Esophagus squamous epithelium (tissue), 5 donors: ENCODE measurements around the gene ANKS1B. TPM values are rescaled to one million over a fixed set of nuclear protein-coding genes. Genes with fewer than 3 reads are reported as not detected.
"Not testable (repeated sequence)": the region's sequence is repeated elsewhere in the genome, so short reads cannot be mapped to it uniquely, and the experiment has no call there.

Experiments used
- DNase-seq: peaks from one replicate; lab custom pipeline; 2025; lab: John Stamatoyannopoulos, UW
- H3K27ac ChIP-seq, 4 donors: fragments of 200-600 bp; sonication (generic); one replicate each; pipeline ENCODE4 v1.5.1; 2016 to 2019; ENCODE audit warnings: mild to moderate bottlenecking in 1 of 4
- H3K27me3 ChIP-seq, 4 donors: fragments of 200-600 bp; sonication (generic); 1 replicate in 3 of 4; 2 replicates in 1 of 4; pipeline versions ENCODE4 v1.5.1 to v1.6.0; 2017 to 2021; ENCODE audit warnings: antibody characterized with exemption in 1 of 4
- H3K36me3 ChIP-seq, 3 donors: fragments of 200-600 bp; sonication (generic); one replicate each; pipeline ENCODE4 v1.5.1; 2016 to 2019
- H3K4me1 ChIP-seq, 3 donors: fragments of 200-600 bp; sonication (generic); one replicate each; pipeline ENCODE4 v1.5.1; 2017 to 2019
- H3K4me3 ChIP-seq, 4 donors: fragments of 200-600 bp; sonication (generic); 1 replicate in 3 of 4; 2 replicates in 1 of 4; pipeline ENCODE4 v1.5.1; 2016 to 2019; ENCODE audit warnings: mild to moderate bottlenecking in 2 of 4, moderate library complexity in 1 of 4
- H3K9me3 ChIP-seq, 3 donors: fragments of 200-600 bp; sonication (generic); one replicate each; pipeline ENCODE4 v1.5.1; 2016 to 2019
- POLR2A ChIP-seq, 4 donors: fragments of 450-650 bp; IDR thresholded peaks; one replicate each; pipeline ENCODE4 v1.6.1; 2017; ENCODE audit warnings: antibody characterized with exemption in 4 of 4, mild to moderate bottlenecking in 4 of 4, moderate library complexity in 3 of 4
- WGBS, 2 donors: methylation state at CpG; one replicate each; pipeline ENCODE4 v1.1.5; 2018; 5-methylcytosine and 5-hydroxymethylcytosine counted together
- intact Hi-C: fragments of 100-400 bp; cut with DNase I; formaldehyde crosslinking; loops from one replicate; pipeline ENCODE4 v1.15.0; 2022
- total RNA-seq, 4 donors: library from RNA; depleted of rRNA; stranded (reverse); fragments of >200 nt; gene quantifications; one replicate each; pipeline ENCODE4 v1.1.0, GENCODE V29; 2016
- TF ChIP-seq, protein P1 (sequence below), 6 experiments: fragments of 450-650 bp in 4 of 6; fragments of 200-600 bp in 2 of 6; sonication (generic) in 2 of 6; IDR thresholded peaks; one replicate each; pipeline ENCODE4 v1.5.1; 2016 to 2019; ENCODE audit warnings: antibody characterized with exemption in 6 of 6, mild to moderate bottlenecking in 4 of 6, moderate library complexity in 4 of 6
- donor health status: DM: yes; HTN: yes; CAD: no.

The ANKS1B gene
- total RNA-seq, 4 donors from 2014 or later = 1.6 to 15.8 (median 8.1) TPM

DNA sequence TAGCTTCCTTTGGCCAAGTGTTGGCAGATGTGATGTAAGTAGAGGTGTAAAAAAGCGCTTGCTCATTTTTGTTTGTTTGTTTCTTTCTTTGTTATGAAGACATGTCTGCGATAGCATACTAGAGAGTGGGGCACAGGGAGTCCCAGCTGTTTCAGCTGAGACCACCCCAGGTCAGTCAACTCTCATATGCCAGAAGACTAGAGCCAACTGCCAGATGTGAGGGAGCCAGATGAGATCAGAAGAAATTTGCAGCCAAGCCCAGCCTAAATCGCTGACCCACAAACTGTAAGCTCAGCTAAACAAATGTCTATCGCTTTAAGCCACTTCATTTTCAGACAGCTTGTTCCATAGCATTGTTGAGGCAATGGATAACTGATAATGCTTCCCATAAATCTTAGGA is 942.5 kb downstream of the ANKS1B start:
- peaks cover 0 to 10% (median 0%) of the 10 kb centered on the region in 4 donors for H3K27me3 ChIP-seq
- no peaks in the 10 kb centered on the region for H3K4me1 ChIP-seq
- intact Hi-C loops = loop anchor here (10.0 kb wide), 1 partner anchor 723 kb away; no protein-coding TSS in a partner anchor
- no peak overlapping the region for H3K4me3 ChIP-seq
- no peak for DNase-seq
- H3K9me3 ChIP-seq = peaks cover 0 to 7% (median 0%) of the 10 kb centered on the region in 3 donors
- no peaks in the 10 kb centered on the region for H3K36me3 ChIP-seq
- TF ChIP-seq POLR2A (IDR thresholded peaks at IDR 0.05) = no peak
- TF ChIP-seq, protein P1, sequence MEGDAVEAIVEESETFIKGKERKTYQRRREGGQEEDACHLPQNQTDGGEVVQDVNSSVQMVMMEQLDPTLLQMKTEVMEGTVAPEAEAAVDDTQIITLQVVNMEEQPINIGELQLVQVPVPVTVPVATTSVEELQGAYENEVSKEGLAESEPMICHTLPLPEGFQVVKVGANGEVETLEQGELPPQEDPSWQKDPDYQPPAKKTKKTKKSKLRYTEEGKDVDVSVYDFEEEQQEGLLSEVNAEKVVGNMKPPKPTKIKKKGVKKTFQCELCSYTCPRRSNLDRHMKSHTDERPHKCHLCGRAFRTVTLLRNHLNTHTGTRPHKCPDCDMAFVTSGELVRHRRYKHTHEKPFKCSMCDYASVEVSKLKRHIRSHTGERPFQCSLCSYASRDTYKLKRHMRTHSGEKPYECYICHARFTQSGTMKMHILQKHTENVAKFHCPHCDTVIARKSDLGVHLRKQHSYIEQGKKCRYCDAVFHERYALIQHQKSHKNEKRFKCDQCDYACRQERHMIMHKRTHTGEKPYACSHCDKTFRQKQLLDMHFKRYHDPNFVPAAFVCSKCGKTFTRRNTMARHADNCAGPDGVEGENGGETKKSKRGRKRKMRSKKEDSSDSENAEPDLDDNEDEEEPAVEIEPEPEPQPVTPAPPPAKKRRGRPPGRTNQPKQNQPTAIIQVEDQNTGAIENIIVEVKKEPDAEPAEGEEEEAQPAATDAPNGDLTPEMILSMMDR (IDR thresholded peaks at IDR 0.05) = no peak
- H3K27ac ChIP-seq = no peak overlapping the region
- WGBS, 2 donors = 71 to 74% methylated on average over 4 of the region's 4 CpGs

DNA sequence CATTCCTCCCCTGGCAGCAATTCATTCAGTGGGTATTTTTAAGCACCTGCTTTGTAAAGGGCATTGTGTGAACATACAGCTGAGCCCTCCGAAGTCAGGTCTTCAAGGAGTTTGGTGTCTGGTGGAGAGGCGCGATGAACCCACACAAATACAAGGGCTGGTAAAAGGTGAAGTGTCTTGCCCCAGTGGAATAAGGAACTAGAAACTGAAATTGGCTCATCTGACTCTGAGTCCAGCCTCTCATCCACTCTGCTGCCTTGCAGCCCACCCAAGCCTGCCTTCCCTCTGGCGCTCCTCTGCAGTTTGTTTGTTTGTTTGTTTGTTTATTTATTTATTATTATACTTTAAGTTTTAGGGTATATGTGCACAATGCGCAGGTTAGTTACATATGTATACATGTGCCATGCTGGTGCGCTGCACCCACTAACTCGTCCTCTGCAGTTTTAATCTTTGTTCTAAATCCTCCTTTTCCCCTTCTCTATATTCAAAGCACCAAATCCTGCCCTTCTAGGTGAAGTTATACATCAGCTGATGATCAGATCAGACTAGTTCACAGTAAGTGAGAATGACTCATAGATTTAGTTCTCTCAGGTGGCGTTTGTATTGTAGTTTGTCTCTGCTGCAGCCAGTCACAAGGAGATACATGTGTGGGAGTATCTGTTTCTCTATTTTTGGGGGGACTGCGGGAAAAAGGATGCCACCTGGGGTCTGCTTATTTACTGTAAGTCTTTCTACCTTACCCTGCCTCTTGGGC is 945.2 kb downstream of the ANKS1B start:
- intact Hi-C loops = loop anchor here (10.0 kb wide), 1 partner anchor 725 kb away; no protein-coding TSS in a partner anchor
- TF ChIP-seq, protein P1 (IDR thresholded peaks at IDR 0.05) = no peak
- TF ChIP-seq POLR2A (IDR thresholded peaks at IDR 0.05) = no peak
- H3K36me3 ChIP-seq = no peaks in the 10 kb centered on the region
- DNase-seq = no peak
- H3K4me1 ChIP-seq = no peaks in the 10 kb centered on the region
- no peak overlapping the region for H3K4me3 ChIP-seq
- no peaks in the 10 kb centered on the region for H3K9me3 ChIP-seq
- H3K27ac ChIP-seq = no peak overlapping the region
- 77 to 88% methylated on average over 9 of the region's 9 CpGs for WGBS, 2 donors
- H3K27me3 ChIP-seq = no peaks in the 10 kb centered on the region

DNA sequence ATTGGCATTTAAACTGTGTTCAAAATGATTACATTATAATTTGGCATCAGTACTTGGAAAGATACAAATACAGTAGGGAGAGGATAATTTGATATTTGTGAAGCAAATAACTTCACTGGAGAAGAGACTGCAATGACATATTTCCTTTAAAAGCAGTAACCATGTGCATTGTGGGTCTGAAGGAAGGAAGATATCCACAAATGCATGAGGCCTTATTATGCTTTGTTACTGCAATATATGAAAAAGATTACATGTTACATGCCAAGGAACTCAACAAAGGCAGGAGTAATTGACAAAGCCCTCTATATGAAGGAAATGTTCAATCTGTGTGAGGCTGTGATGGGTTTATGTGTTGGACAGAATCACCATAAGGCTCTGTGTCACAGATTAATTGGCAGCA is 948.2 kb downstream of the ANKS1B start:
- Histone ChIP-seq H3K4me1 (no peaks in the 10 kb centered on the region), H3K4me3 (no peak overlapping the region), H3K9me3 (no peaks in the 10 kb centered on the region), H3K27me3 (no peaks in the 10 kb centered on the region), H3K36me3 (no peaks in the 10 kb centered on the region), H3K27ac (no peak overlapping the region)
- no peak for DNase-seq
- intact Hi-C loops = no loop called here
- TF ChIP-seq POLR2A (IDR thresholded peaks at IDR 0.05) = no peak
- TF ChIP-seq, protein P1 (IDR thresholded peaks at IDR 0.05) = no peak

DNA sequence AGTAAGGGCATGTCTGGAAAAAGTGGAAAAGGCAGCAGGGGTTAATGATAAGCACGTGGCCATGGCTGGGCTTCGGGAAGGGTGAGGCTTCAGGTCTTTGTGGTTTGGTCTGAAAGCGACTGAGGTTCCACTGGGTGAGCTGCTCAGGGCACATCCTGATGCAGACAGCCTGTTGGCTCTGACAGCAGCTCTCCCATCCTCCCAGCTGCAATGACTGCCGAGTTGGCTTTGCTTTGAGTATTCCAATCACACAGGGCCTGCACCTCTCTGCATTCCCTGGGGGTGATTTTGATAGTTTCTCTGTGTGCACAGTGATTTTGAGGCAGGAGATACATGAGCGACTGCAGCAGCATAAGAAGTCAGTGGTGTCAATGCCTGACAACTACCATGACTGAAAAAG is 948.9 kb downstream of the ANKS1B start:
- DNase-seq = no peak
- no peaks in the 10 kb centered on the region for H3K36me3 ChIP-seq
- intact Hi-C loops = no loop called here
- no peaks in the 10 kb centered on the region for H3K27me3 ChIP-seq
- 38 to 40% methylated on average over 4 to 5 of the region's 5 CpGs for WGBS, 2 donors
- no peaks in the 10 kb centered on the region for H3K4me1 ChIP-seq
- no peak overlapping the region for H3K27ac ChIP-seq
- no peak overlapping the region for H3K4me3 ChIP-seq
- no peaks in the 10 kb centered on the region for H3K9me3 ChIP-seq
- TF ChIP-seq, protein P1 (IDR thresholded peaks at IDR 0.05) = no peak
- no peak for TF ChIP-seq POLR2A (IDR thresholded peaks at IDR 0.05)

DNA sequence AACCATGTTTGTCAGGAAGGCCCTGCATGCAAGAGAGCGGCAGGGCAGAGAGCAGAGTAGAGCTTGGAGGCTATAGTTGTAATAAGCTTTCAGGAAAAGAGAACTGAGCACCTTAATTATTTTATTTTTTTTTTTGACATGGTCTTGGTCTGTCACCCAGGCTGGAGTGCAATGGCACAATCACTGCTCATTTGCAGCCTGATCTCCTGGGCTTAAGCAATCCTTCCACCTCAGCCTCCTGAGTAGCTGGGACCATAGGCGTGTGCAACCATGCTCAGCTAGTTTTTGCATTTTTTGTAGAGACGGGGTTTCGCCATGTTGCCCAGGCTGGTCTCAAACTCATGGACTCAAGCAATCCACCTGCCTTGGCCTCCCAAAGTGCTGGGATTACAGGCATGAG is 950.5 kb downstream of the ANKS1B start:
- H3K9me3 ChIP-seq, H3K27ac ChIP-seq, H3K4me1 ChIP-seq, DNase-seq, H3K4me3 ChIP-seq, H3K36me3 ChIP-seq, intact Hi-C loops, H3K27me3 ChIP-seq: not testable (repeated sequence)
- WGBS, 2 donors = 94 to 100% methylated on average over 2 to 4 of the region's 4 CpGs
